Effector CD4-positive, alpha-beta T cell (primary cell): ENCODE results near the gene PTPRB.

Experiments
- DNase-seq: peaks from one replicate; pipeline ENCODE4 v3.0.0-alpha.2; 2020

Gene PTPRB

GRCh38 chr12:70641691-70642090, 4.5 kb upstream of the PTPRB start:
- no peak for DNase-seq

GRCh38 chr12:70640901-70641300, 3.7 kb upstream of the PTPRB start:
- no peak for DNase-seq

DNA sequence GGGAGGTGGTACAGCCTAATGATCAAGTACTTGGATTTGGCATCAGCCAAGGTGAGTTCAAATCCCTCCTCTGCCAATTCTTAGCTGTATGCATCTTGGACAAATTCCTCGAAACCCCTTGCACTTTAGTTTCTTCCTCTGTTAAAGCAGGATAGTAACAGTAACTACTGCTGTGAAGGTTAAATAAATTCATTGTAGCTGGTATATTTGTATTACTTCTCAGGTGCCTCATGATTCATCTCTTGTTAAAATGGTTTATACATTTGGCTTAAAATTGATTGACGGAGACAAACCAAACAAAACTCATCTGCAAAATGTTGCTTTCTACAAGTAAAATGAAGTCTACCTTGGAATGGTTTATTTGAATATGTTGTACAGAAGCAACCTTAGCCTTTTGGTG, 2.3 kb upstream of the PTPRB start:
- DNase-seq: no peak

GRCh38 chr12:70638639-70639360, 1.6 kb upstream of the PTPRB start:
- DNase-seq: no peak

- no peak for DNase-seq
Observed at GRCh38 chr12:70635755-70636154, 1.5 kb downstream of the PTPRB start.

DNA sequence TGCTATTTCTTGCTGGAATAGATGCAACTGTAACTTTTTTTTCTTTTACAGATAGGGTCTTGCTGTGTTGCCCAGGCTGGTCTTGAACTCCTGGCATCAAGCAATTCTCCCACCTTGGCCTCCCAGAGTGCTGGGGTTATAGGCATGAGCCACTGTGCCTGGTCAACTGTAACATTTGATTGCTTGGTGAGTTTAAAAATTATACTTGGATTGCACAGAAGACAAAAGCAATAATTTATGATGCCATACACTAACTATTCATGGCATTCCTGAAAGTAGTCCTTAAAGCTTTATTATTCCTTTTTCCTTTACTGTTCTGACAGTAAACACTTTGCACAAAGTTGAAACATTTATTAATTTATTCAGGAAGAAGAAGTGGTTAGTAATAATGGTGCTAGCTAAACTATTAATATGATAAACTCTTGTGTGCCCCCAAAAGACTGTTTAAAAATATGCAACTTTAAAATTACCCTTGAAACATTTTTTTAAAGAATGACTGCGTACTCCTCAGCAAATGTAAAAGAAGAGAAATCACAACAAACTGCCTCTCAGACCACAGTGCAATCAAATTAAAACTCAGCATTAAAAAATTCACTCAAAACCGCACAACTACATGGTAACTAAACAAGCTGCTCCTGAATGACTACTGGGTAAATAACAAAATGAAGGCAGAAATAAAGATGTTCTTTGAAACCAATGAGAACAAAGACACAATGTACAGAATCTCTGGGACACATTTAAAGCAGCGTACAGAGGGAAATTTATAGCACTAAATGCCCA, 8.3 kb downstream of the PTPRB start:
- no peak for DNase-seq

- DNase-seq: no peak
Observed at GRCh38 chr12:70627677-70628076, 9.6 kb downstream of the PTPRB start.

- no peak for DNase-seq
Observed at GRCh38 chr12:70626180-70626579, 11.0 kb downstream of the PTPRB start.

DNA sequence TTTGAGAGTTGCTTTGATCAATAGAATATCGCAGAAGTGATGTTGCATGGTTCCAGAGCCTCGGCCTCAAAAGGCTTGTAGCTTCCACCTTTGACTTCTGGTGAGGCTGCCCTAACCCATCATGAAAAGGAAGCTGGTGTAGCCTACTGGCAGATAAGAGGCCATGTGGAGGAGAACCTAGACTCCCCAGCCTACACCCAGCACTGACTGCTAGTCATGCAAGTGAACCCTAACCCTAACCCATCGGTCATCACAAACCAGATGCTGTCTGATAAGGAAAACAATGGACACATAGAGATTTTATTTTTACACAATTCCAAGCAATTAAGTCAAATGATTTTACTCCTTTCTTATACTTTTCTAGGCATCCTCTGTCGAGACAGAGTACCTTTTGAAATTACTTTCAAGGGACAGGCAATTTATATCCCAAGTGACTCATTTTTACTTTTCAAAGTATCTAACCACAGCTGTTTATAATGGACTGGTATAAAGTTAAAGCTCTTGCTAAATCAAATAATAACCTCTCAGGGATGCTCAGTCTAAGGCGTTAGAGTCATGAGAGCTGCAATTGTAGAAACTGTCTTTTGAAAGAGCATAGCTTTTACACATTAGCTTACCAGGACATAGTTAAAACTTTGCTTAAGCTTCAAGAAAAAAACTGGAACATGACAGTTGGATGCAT, 17.6 kb downstream of the PTPRB start:
- DNase-seq: no peak

- DNase-seq: no peak
Observed at GRCh38 chr12:70618371-70618770, 18.9 kb downstream of the PTPRB start.

- no peak for DNase-seq
Observed at GRCh38 chr12:70617450-70617849, 19.8 kb downstream of the PTPRB start.

DNA sequence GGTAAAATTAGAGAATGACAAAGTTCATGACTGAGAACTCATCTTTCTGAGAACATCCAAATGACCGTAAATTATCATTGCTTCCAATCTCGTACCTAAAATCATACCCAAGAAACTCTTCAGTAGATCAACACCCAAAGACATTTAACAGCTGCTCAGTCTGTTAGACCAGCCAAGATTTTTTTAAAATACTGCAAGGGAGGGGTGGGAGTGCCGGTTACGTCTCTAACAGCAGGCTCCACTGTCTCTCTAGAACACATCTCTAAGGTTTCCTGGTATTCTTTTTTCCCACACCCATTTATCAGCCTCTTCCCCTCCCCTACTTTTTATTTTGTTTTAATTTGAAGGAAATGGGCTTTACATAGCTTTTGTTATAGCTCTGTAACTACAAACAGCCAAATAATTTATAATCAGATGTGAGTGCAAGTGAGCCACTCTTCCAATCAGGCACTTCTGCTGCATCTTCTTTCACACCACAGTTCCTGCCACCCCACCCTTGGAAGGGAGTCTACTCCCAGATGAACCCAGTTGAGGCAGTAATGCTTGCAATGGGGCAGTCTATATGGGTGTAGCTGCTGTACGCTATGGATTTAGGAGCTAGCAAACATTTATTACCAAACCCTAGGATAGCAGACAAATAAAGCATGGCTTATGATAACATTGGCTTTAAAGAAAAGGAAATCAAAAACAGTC, 21.9 kb downstream of the PTPRB start:
- no peak for DNase-seq

DNA sequence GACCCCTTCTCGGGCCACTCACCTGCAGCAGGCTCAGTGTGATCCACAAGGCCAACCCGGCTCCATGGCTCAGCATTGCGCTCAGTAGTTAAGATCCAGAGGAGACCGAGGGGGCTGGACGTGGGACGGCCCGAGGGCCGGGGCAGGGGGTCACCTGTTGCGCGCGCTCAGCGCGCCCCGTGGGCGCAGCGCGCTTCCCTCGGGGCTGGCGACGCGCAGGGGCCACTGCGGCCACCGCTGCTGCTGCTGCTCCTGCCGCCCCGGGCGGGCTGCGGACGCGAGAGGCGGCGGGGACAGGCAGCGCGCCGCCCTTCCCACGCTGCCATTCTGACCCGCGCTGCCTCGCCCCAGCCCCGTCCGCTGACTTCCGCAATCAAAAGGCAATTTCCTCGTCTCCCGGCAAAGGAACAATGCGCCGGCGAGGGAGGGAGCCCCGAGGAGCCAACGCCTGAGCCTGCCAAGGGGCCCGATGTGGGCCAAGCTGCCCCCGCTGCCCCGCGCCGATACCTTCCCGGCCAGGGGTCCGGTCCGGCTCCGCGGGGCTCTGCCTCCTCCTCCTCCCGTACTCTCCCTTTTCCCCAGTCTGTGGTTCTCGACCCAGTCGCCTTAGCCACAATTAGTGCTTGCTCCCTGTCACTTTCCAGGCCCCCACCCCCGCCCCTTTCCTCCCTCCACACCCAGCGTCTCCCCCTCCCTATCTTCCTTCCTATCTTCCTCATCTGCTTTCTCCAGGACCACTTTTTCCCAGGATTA, 27.3 kb downstream of the PTPRB start:
- DNase-seq: no peak

- no peak for DNase-seq
Observed at GRCh38 chr12:70609203-70609602, 28.0 kb downstream of the PTPRB start.

- DNase-seq: no peak
Observed at GRCh38 chr12:70608184-70608583, 29.0 kb downstream of the PTPRB start.

- no peak for DNase-seq
Observed at GRCh38 chr12:70607107-70607506, 30.1 kb downstream of the PTPRB start.

- no peak for DNase-seq
Observed at GRCh38 chr12:70605976-70606375, 31.3 kb downstream of the PTPRB start.

- DNase-seq: no peak
Observed at GRCh38 chr12:70604662-70605061, 32.6 kb downstream of the PTPRB start.

DNA sequence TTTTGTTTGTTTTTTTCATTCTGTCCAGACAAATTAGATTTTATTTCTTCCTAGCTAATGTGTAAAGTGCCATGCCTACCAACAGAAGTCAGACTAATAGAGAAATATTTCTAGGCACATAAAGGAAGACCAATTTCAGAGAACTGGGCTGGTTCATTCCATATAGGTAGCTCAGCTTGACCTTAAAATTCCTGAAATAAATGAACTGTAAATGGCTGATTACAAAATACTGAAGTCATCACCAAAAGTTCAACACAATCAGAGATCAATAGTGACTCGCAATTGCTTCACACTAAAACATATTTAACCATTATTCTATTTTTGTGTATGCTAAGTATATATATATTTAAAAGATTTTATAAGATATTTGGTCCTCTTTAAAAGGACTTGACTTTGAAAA, 34.2 kb downstream of the PTPRB start:
- no peak for DNase-seq

DNA sequence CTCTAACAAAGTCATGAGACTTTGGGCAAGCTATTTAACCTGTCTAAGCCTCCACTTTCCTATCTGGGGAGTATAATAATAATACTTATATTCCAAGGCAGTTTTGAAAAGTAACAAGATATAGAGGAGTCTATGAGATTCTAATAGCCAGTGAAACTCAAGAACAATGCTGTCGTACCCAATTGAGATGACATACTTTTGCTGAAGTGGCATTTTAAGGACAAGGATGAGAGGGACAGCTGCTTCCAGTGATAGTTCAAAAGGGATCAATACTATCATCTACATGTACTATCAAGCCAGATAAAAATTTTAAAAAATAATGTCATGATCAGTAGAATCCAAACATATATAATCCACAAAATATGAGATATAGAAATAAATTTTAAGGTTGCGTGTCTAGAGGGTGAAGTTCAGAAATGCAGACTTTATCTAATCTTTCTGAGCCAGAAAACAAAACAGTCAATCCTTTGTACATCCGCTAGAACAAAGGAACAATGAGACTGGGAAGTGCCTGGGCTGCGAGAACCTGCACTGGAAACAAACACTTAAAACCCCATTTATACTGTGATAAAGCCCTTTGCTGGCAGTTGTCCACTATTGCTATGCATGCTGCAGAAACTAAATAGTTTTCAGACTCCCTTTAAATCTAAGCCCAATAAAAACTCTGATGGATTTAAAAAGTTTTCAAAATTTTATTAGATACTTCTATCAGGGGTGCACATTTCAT, 38.6 kb downstream of the PTPRB start:
- no peak for DNase-seq

GRCh38 chr12:70592664-70593063, 44.6 kb downstream of the PTPRB start:
- no peak for DNase-seq
